ENCODE results near the gene RNF121. TPM values are rescaled to one million over a fixed set of nuclear protein-coding genes. Genes with fewer than 3 reads are reported as not detected.

Gene RNF121
- total RNA-seq, 4 donors from 2014 or later = 13.1 to 25.8 (median 21.5) TPM

DNA sequence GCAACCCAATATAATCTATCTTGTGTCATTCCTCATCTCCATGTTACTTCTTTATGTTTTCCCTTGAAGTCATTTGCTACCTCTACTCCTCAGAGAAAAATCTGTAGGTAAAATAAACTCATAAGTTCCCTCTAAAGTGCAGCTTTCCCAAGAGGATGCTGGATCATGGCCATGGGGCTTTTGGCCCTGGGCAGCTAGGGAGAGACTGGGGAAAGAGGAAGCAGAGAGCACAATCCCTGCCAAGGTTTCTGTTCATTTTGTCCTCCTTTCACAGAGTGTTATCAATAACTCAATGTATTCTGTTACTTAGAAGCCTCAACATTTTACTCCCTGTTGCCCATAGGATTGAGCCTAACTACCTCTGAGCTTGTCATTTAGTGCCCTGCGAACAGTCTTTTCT lies 9.0 kb downstream of the RNF121 start:
- Histone ChIP-seq H3K27ac (peak overlapping the region; percentile 30 to 68 (median 54)), H3K27me3 (no peaks in the 10 kb centered on the region), H3K36me3 (no peaks in the 10 kb centered on the region), H3K9me3 (no peaks in the 10 kb centered on the region), H3K4me1 (peaks cover 3 to 47% (median 6%) of the 10 kb centered on the region in 3 donors), H3K4me3 (no peak overlapping the region)
- peak; percentile 19 for ATAC-seq
- WGBS, 2 donors (ENCODE audit: low coverage in 1 of 2) = 60% methylated on average over 1 of the region's 1 CpG; no CpG with 5 or more reads in 1 of the 2 donors
- TF ChIP-seq EP300 (IDR thresholded peaks at IDR 0.05) (no peak), POLR2AphosphoS5 (IDR thresholded peaks at IDR 0.05) (no peak), POLR2A (IDR thresholded peaks at IDR 0.05) (no peak)
- TF ChIP-seq, protein P1, sequence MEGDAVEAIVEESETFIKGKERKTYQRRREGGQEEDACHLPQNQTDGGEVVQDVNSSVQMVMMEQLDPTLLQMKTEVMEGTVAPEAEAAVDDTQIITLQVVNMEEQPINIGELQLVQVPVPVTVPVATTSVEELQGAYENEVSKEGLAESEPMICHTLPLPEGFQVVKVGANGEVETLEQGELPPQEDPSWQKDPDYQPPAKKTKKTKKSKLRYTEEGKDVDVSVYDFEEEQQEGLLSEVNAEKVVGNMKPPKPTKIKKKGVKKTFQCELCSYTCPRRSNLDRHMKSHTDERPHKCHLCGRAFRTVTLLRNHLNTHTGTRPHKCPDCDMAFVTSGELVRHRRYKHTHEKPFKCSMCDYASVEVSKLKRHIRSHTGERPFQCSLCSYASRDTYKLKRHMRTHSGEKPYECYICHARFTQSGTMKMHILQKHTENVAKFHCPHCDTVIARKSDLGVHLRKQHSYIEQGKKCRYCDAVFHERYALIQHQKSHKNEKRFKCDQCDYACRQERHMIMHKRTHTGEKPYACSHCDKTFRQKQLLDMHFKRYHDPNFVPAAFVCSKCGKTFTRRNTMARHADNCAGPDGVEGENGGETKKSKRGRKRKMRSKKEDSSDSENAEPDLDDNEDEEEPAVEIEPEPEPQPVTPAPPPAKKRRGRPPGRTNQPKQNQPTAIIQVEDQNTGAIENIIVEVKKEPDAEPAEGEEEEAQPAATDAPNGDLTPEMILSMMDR (IDR thresholded peaks at IDR 0.05) = no peak

DNA sequence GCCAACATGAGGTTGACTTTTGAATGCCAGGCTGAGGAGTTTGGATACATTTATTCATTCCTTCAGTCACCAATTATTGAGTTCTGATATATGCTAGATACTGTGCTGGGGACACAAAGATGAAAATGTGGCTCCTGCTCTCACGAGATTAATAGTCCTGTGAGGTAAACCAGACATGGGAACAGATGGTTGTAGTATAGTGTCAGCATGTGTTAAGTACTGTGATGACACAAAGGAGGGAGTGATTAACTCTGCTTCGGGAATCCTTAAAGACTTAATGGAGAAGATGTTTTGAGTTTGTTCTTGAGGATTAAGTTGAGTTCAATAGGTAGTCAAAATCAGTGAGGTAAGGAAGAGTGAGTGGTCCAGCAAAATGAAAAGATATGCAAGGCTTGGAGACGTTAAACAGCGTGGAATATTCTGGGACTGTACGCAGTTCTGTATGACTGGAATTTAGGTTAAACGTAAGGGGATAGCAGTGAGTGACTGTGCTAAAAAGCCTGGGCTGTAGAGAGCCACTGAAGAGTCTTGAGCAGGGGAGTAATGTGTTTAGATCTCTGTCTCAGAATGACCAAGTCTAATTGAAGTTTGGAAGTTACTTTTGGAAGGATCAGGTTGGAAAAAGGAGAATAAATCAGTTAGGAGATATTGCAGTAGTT lies 11.8 kb downstream of the RNF121 start:
- Histone ChIP-seq H3K4me1 (peaks cover 0 to 38% (median 6%) of the 10 kb centered on the region in 3 donors), H3K4me3 (no peak overlapping the region), H3K27me3 (no peaks in the 10 kb centered on the region), H3K27ac (no peak overlapping the region), H3K36me3 (peaks cover 0 to 8% of the 10 kb centered on the region in 2 donors), H3K9me3 (no peaks in the 10 kb centered on the region)
- TF ChIP-seq EP300 (IDR thresholded peaks at IDR 0.05) = no peak
- no peak for TF ChIP-seq POLR2A (IDR thresholded peaks at IDR 0.05)
- TF ChIP-seq, protein P1 (IDR thresholded peaks at IDR 0.05) = no peak
- no peak for TF ChIP-seq POLR2AphosphoS5 (IDR thresholded peaks at IDR 0.05)
- ATAC-seq = no peak
- WGBS, 2 donors (ENCODE audit: low coverage in 1 of 2) = 66 to 69% methylated on average over 6 of the region's 6 CpGs

DNA sequence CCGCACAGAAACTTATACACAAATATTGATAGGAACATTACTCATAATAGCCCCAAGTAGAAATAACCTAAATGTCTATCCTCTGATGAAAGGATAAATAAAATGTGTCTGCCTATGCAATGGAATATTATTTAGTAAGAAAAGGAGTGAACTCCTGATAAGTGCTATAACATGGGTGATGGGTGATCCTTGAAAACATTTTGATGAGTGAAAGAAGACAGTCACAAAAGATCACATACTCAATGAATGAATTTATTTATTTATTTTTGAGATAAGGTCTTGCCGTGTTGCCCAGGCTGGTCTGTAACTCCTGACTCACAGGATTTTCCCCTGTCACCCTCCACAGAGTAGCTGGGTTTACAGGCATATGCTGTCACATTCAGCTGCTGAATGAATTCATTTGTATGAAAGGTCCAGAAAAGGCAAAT lies 17.3 kb downstream of the RNF121 start:
- 27 to 35% methylated on average over 1 to 2 of the region's 2 CpGs for WGBS, 2 donors (ENCODE audit: low coverage in 1 of 2)
- Histone ChIP-seq H3K36me3 (peaks cover 0 to 8% of the 10 kb centered on the region in 2 donors), H3K4me3 (no peak overlapping the region), H3K27ac (no peak overlapping the region), H3K9me3 (no peaks in the 10 kb centered on the region), H3K27me3 (no peaks in the 10 kb centered on the region), H3K4me1 (peaks cover 0 to 42% (median 0%) of the 10 kb centered on the region in 3 donors)
- TF ChIP-seq, protein P1 (IDR thresholded peaks at IDR 0.05) = no peak
- TF ChIP-seq POLR2AphosphoS5 (IDR thresholded peaks at IDR 0.05) (no peak), EP300 (IDR thresholded peaks at IDR 0.05) (no peak), POLR2A (IDR thresholded peaks at IDR 0.05) (no peak)
- no peak for ATAC-seq

DNA sequence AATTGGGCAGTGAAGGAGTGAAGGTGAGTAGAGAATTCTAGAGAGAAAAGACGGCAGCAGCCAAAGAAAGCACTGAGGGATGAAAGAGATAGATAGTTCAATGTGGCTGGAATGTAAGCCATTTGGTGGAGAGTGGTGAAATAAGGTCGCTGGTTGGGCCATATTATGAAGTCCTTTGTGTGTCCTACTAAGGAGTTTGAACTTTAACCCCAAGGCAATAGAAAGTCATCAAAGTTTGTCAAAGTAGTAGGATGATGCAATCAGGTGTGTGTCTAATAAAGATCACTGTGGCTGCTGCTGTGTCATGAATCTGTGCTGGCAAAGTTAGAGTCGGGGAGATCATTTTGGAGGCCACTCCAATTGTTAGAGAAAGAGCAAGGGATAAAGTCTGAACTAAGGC lies 18.7 kb downstream of the RNF121 start:
- Histone ChIP-seq H3K27me3 (no peaks in the 10 kb centered on the region), H3K4me1 (peaks cover 0 to 50% (median 0%) of the 10 kb centered on the region in 3 donors), H3K36me3 (peaks cover 0 to 8% of the 10 kb centered on the region in 2 donors), H3K27ac (no peak overlapping the region), H3K9me3 (no peaks in the 10 kb centered on the region), H3K4me3 (no peak overlapping the region)
- TF ChIP-seq POLR2AphosphoS5 (IDR thresholded peaks at IDR 0.05) (no peak), POLR2A (IDR thresholded peaks at IDR 0.05) (no peak), EP300 (IDR thresholded peaks at IDR 0.05) (no peak)
- TF ChIP-seq, protein P1 (IDR thresholded peaks at IDR 0.05) = no peak
- WGBS, 2 donors (ENCODE audit: low coverage in 1 of 2) = 63 to 81% methylated on average over 2 to 3 of the region's 3 CpGs
- ATAC-seq = no peak
